ENCODE data around the gene IMMP2L. TPM values are rescaled to one million over a fixed set of nuclear protein-coding genes. Genes with fewer than 3 reads are reported as not detected.

The IMMP2L gene
- total RNA-seq, 1 experiment from 2014 or later: 13.6 TPM

DNA sequence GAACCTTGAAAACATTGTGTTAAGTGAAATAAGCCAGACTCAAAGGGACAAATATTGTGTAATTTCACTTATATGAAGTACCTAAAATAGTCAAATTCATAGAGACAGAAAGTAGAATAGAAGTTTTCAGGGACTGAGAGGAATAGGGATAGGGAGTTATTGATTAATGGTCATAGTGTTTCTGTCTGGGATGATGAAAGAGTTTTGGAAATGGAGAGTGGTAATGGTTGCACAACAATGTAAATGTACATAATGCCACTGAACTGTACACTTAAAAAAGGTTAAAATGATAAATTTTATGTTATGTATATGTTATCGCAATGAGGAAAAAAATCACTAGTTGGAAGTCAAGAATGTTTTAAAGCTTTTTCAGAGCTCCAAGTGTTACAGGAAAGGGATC is 33.5 kb upstream of the IMMP2L start:
- ChIA-PET CTCF (no interaction called here), POLR2A (no interaction called here)
- H3K27ac Mint-ChIP-seq: no peak overlapping the region
- no peak overlapping the region for H3K4me3 Mint-ChIP-seq
- H3K27me3 Mint-ChIP-seq (ENCODE audit: low read depth): no peaks in the 10 kb centered on the region; the same call in 1 of the 2 replicates
- H3K9me3 Mint-ChIP-seq: peaks cover 44% of the 10 kb centered on the region
- DNase-seq (ENCODE audit: low spot score): no peak
- peaks cover 13% of the 10 kb centered on the region for H3K4me1 Mint-ChIP-seq
- TF ChIP-seq GABPB1 (CRISPR knock-in tag; IDR thresholded peaks at IDR 0.05): 0 out of 2 replicates have a peak, but pooled peaks have one; percentile 31
- TF ChIP-seq ZNF423 (CRISPR knock-in tag; IDR thresholded peaks at IDR 0.05): no peak
- H3K36me3 Mint-ChIP-seq: peaks cover 32% of the 10 kb centered on the region
- ATAC-seq: no peak

DNA sequence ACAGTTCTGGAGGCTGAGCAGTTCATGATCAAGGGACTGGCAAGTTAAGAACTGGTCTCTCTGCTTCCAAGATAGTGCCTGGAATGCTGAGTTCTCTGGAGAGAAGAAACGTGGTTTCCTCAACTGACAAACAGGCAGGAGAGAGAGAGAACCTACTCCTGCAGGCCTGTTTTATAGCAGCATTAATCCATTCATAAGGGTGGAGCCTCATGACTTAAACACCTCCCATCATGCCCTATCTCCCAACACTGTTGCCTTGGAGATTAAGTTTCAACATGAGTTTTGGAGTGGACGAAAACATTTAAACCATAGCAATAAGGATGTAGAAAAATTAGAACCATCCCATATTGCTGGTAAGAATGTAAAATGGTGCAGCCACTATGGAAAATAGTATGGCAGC is 32.3 kb upstream of the IMMP2L start:
- ATAC-seq (no peak), DNase-seq (ENCODE audit: low spot score) (no peak)
- H3K36me3 Mint-ChIP-seq: peaks cover 32% of the 10 kb centered on the region
- H3K27ac Mint-ChIP-seq: no peak overlapping the region
- no peak overlapping the region for H3K4me3 Mint-ChIP-seq
- no peak for TF ChIP-seq ZNF317 (CRISPR knock-in tag; IDR thresholded peaks at IDR 0.05; ENCODE audit: borderline replicate concordance, low read depth)
- TF ChIP-seq, protein P1, sequence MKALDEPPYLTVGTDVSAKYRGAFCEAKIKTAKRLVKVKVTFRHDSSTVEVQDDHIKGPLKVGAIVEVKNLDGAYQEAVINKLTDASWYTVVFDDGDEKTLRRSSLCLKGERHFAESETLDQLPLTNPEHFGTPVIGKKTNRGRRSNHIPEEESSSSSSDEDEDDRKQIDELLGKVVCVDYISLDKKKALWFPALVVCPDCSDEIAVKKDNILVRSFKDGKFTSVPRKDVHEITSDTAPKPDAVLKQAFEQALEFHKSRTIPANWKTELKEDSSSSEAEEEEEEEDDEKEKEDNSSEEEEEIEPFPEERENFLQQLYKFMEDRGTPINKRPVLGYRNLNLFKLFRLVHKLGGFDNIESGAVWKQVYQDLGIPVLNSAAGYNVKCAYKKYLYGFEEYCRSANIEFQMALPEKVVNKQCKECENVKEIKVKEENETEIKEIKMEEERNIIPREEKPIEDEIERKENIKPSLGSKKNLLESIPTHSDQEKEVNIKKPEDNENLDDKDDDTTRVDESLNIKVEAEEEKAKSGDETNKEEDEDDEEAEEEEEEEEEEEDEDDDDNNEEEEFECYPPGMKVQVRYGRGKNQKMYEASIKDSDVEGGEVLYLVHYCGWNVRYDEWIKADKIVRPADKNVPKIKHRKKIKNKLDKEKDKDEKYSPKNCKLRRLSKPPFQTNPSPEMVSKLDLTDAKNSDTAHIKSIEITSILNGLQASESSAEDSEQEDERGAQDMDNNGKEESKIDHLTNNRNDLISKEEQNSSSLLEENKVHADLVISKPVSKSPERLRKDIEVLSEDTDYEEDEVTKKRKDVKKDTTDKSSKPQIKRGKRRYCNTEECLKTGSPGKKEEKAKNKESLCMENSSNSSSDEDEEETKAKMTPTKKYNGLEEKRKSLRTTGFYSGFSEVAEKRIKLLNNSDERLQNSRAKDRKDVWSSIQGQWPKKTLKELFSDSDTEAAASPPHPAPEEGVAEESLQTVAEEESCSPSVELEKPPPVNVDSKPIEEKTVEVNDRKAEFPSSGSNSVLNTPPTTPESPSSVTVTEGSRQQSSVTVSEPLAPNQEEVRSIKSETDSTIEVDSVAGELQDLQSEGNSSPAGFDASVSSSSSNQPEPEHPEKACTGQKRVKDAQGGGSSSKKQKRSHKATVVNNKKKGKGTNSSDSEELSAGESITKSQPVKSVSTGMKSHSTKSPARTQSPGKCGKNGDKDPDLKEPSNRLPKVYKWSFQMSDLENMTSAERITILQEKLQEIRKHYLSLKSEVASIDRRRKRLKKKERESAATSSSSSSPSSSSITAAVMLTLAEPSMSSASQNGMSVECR (CRISPR knock-in tag; IDR thresholded peaks at IDR 0.05; ENCODE audit: borderline replicate concordance): no peak
- TF ChIP-seq GRHL2 (CRISPR knock-in tag; IDR thresholded peaks at IDR 0.05; ENCODE audit: insufficient replicate concordance, severe bottlenecking): no peak
- no peak for TF ChIP-seq KAT7 (CRISPR knock-in tag; IDR thresholded peaks at IDR 0.05; ENCODE audit: borderline replicate concordance)
- no peak for TF ChIP-seq PRRX2 (CRISPR knock-in tag; IDR thresholded peaks at IDR 0.05)
- no peak for TF ChIP-seq FOXK1 (CRISPR knock-in tag; IDR thresholded peaks at IDR 0.05)
- TF ChIP-seq HMGA2 (CRISPR knock-in tag; IDR thresholded peaks at IDR 0.05): no peak
- TF ChIP-seq MYBL2 (CRISPR knock-in tag; IDR thresholded peaks at IDR 0.05): no peak
- TF ChIP-seq, protein P2, sequence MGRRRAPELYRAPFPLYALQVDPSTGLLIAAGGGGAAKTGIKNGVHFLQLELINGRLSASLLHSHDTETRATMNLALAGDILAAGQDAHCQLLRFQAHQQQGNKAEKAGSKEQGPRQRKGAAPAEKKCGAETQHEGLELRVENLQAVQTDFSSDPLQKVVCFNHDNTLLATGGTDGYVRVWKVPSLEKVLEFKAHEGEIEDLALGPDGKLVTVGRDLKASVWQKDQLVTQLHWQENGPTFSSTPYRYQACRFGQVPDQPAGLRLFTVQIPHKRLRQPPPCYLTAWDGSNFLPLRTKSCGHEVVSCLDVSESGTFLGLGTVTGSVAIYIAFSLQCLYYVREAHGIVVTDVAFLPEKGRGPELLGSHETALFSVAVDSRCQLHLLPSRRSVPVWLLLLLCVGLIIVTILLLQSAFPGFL (CRISPR knock-in tag; IDR thresholded peaks at IDR 0.05; ENCODE audit: borderline replicate concordance): no peak
- TF ChIP-seq, protein P3, sequence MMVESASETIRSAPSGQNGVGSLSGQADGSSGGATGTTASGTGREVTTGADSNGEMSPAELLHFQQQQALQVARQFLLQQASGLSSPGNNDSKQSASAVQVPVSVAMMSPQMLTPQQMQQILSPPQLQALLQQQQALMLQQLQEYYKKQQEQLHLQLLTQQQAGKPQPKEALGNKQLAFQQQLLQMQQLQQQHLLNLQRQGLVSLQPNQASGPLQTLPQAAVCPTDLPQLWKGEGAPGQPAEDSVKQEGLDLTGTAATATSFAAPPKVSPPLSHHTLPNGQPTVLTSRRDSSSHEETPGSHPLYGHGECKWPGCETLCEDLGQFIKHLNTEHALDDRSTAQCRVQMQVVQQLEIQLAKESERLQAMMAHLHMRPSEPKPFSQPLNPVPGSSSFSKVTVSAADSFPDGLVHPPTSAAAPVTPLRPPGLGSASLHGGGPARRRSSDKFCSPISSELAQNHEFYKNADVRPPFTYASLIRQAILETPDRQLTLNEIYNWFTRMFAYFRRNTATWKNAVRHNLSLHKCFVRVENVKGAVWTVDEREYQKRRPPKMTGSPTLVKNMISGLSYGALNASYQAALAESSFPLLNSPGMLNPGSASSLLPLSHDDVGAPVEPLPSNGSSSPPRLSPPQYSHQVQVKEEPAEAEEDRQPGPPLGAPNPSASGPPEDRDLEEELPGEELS (CRISPR knock-in tag; IDR thresholded peaks at IDR 0.05): no peak
- no peak for TF ChIP-seq NFYB (CRISPR knock-in tag; conservative IDR thresholded peaks at IDR 0.05; ENCODE audit: low read depth)
- TF ChIP-seq, protein P4, sequence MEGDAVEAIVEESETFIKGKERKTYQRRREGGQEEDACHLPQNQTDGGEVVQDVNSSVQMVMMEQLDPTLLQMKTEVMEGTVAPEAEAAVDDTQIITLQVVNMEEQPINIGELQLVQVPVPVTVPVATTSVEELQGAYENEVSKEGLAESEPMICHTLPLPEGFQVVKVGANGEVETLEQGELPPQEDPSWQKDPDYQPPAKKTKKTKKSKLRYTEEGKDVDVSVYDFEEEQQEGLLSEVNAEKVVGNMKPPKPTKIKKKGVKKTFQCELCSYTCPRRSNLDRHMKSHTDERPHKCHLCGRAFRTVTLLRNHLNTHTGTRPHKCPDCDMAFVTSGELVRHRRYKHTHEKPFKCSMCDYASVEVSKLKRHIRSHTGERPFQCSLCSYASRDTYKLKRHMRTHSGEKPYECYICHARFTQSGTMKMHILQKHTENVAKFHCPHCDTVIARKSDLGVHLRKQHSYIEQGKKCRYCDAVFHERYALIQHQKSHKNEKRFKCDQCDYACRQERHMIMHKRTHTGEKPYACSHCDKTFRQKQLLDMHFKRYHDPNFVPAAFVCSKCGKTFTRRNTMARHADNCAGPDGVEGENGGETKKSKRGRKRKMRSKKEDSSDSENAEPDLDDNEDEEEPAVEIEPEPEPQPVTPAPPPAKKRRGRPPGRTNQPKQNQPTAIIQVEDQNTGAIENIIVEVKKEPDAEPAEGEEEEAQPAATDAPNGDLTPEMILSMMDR (IDR thresholded peaks at IDR 0.05): no peak
- no peak for TF ChIP-seq ELF4 (CRISPR knock-in tag; IDR thresholded peaks at IDR 0.05; ENCODE audit: low read depth)
- TF ChIP-seq, protein P5, sequence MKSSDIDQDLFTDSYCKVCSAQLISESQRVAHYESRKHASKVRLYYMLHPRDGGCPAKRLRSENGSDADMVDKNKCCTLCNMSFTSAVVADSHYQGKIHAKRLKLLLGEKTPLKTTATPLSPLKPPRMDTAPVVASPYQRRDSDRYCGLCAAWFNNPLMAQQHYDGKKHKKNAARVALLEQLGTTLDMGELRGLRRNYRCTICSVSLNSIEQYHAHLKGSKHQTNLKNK (CRISPR knock-in tag; IDR thresholded peaks at IDR 0.05): no peak
- no peak for TF ChIP-seq ZNF219 (CRISPR knock-in tag; IDR thresholded peaks at IDR 0.05; ENCODE audit: borderline replicate concordance)
- TF ChIP-seq FOXP1 (CRISPR knock-in tag; IDR thresholded peaks at IDR 0.05; ENCODE audit: borderline replicate concordance): no peak
- TF ChIP-seq, protein P6, sequence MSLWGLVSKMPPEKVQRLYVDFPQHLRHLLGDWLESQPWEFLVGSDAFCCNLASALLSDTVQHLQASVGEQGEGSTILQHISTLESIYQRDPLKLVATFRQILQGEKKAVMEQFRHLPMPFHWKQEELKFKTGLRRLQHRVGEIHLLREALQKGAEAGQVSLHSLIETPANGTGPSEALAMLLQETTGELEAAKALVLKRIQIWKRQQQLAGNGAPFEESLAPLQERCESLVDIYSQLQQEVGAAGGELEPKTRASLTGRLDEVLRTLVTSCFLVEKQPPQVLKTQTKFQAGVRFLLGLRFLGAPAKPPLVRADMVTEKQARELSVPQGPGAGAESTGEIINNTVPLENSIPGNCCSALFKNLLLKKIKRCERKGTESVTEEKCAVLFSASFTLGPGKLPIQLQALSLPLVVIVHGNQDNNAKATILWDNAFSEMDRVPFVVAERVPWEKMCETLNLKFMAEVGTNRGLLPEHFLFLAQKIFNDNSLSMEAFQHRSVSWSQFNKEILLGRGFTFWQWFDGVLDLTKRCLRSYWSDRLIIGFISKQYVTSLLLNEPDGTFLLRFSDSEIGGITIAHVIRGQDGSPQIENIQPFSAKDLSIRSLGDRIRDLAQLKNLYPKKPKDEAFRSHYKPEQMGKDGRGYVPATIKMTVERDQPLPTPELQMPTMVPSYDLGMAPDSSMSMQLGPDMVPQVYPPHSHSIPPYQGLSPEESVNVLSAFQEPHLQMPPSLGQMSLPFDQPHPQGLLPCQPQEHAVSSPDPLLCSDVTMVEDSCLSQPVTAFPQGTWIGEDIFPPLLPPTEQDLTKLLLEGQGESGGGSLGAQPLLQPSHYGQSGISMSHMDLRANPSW (CRISPR knock-in tag; conservative IDR thresholded peaks at IDR 0.05; ENCODE audit: low read depth): no peak
- TF ChIP-seq NR3C1 (CRISPR knock-in tag; conservative IDR thresholded peaks at IDR 0.05; ENCODE audit: low read depth): no peak
- H3K27me3 Mint-ChIP-seq (ENCODE audit: low read depth): no peaks in the 10 kb centered on the region; the same call in 1 of the 2 replicates
- H3K9me3 Mint-ChIP-seq: peaks cover 32% of the 10 kb centered on the region
- peaks cover 13% of the 10 kb centered on the region for H3K4me1 Mint-ChIP-seq
- CTCF ChIA-PET: no interaction called here
- POLR2A ChIA-PET: no interaction called here

Measured in WTC11 (cell line).